Adipose tissue (tissue), 3 donors: ENCODE data around the gene HOXA3. TPM values are rescaled to one million over a fixed set of nuclear protein-coding genes. Genes with fewer than 3 reads are reported as not detected.

Source experiments
- H3K27ac ChIP-seq: one replicate; pipeline ENCODE4 v1.5.1; 2013; ENCODE audit warnings: low read depth, low read length
- WGBS, 3 donors: extraction: QIAGEN DNeasy Blood & Tissue Kit; methylation state at CpG; one replicate each; pipeline ENCODE4 v1.1.7; 2013; 5-methylcytosine and 5-hydroxymethylcytosine counted together
- polyA plus RNA-seq, 3 donors: library from polyadenylated mRNA; stranded (reverse); fragments of 200-250 nt; gene quantifications; one replicate each; pipeline ENCODE4 v1.2.3, GENCODE V29; 2013
- donor health status: healthy with polysubstance abuse.
- donor health status: Bipolar disorder and iron deficiency.
- donor health status: healthy.

Gene HOXA3
- polyA plus RNA-seq, 3 donors, result 0.86 to 7.4 (median 4.6) TPM

GRCh38 chr7:27093184-27093895 is 59.0 kb downstream of the HOXA3 start:
- 42 to 68% (median 65%) methylated on average over 6 of the region's 6 CpGs for WGBS, 3 donors
- H3K27ac ChIP-seq, result no peak overlapping the region

- no peak overlapping the region for H3K27ac ChIP-seq
- 44 to 82% (median 77%) methylated on average over 1 of the region's 1 CpG for WGBS, 3 donors
Measured at GRCh38 chr7:27092819-27093110, 59.6 kb downstream of the HOXA3 start.

- H3K27ac ChIP-seq, result no peak overlapping the region
- 35 to 62% (median 52%) methylated on average over 9 of the region's 9 CpGs for WGBS, 3 donors
Measured at GRCh38 chr7:27091941-27092818, 60.2 kb downstream of the HOXA3 start.

- WGBS, 3 donors, result 11 to 60% (median 53%) methylated on average over 3 of the region's 3 CpGs
- no peak overlapping the region for H3K27ac ChIP-seq
Measured at GRCh38 chr7:27091105-27091504, 61.3 kb downstream of the HOXA3 start.

- no peak overlapping the region for H3K27ac ChIP-seq
- 19 to 30% (median 26%) methylated on average over 60 to 68 of the region's 68 CpGs for WGBS, 3 donors
Measured at GRCh38 chr7:27088002-27088922, 64.1 kb downstream of the HOXA3 start.

- H3K27ac ChIP-seq, result no peak overlapping the region
- WGBS, 3 donors, result 77 to 92% (median 89%) methylated on average over 2 of the region's 2 CpGs
Measured at GRCh38 chr7:27083646-27084045, 68.7 kb downstream of the HOXA3 start.

GRCh38 chr7:27082171-27082570 is 70.2 kb downstream of the HOXA3 start:
- 63 to 95% (median 88%) methylated on average over 1 of the region's 1 CpG for WGBS, 3 donors
- no peak overlapping the region for H3K27ac ChIP-seq

GRCh38 chr7:27080844-27081436 is 71.4 kb downstream of the HOXA3 start:
- no peak overlapping the region for H3K27ac ChIP-seq
- 49 to 81% (median 77%) methylated on average over 4 of the region's 4 CpGs for WGBS, 3 donors

- 87 to 97% (median 95%) methylated on average over 1 of the region's 1 CpG for WGBS, 3 donors
- no peak overlapping the region for H3K27ac ChIP-seq
Measured at GRCh38 chr7:27079234-27079975, 73.0 kb downstream of the HOXA3 start.

GRCh38 chr7:27078616-27079233 is 73.7 kb downstream of the HOXA3 start:
- WGBS, 3 donors, result 77 to 94% (median 94%) methylated on average over 5 of the region's 5 CpGs
- H3K27ac ChIP-seq, result no peak overlapping the region

- H3K27ac ChIP-seq, result no peak overlapping the region
Measured at GRCh38 chr7:27073076-27073475, 79.3 kb downstream of the HOXA3 start.

GRCh38 chr7:27071622-27072390 is 80.6 kb downstream of the HOXA3 start:
- 56 to 84% (median 79%) methylated on average over 6 of the region's 6 CpGs for WGBS, 3 donors
- H3K27ac ChIP-seq, result no peak overlapping the region

GRCh38 chr7:27068259-27068658 is 84.1 kb downstream of the HOXA3 start:
- H3K27ac ChIP-seq, result no peak overlapping the region
- 95 to 100% (median 97%) methylated on average over 1 of the region's 1 CpG for WGBS, 3 donors

- WGBS, 3 donors, result 60 to 85% (median 85%) methylated on average over 3 of the region's 3 CpGs
- no peak overlapping the region for H3K27ac ChIP-seq
Measured at GRCh38 chr7:27066148-27066547, 86.2 kb downstream of the HOXA3 start.

- WGBS, 3 donors, result 60 to 94% (median 90%) methylated on average over 2 of the region's 2 CpGs
- H3K27ac ChIP-seq, result no peak overlapping the region
Measured at GRCh38 chr7:27065709-27066108, 86.7 kb downstream of the HOXA3 start.

GRCh38 chr7:27064661-27065060 is 87.7 kb downstream of the HOXA3 start:
- 63 to 77% (median 74%) methylated on average over 2 of the region's 2 CpGs for WGBS, 3 donors
- H3K27ac ChIP-seq, result no peak overlapping the region

GRCh38 chr7:27064159-27064558 is 88.2 kb downstream of the HOXA3 start:
- H3K27ac ChIP-seq, result no peak overlapping the region
- 30 to 36% (median 32%) methylated on average over 2 of the region's 2 CpGs for WGBS, 3 donors
